Mammary epithelial cell (primary cell): ENCODE results near the gene CPOX.

Experiments
- EZH2 ChIP-seq: IDR thresholded peaks from 2 replicates; pipeline ENCODE4 v1.6.1; 2012; ENCODE audit warnings: low read length, inconsistent platforms, borderline replicate concordance
- TF ChIP-seq, protein P1 (sequence below), 2 donors: IDR thresholded peaks in 1 of 2; conservative IDR thresholded peaks in 1 of 2; 2 replicates each; pipeline ENCODE4 v1.5.1; 2011 to 2012; ENCODE audit warnings: inconsistent platforms in 2 of 2, low read length in 2 of 2, mild to moderate bottlenecking in 2 of 2, control low read depth in 1 of 2, low read depth in 1 of 2; ENCODE audit not compliant: insufficient read depth in 1 of 2; ENCODE audit errors: extremely low read depth in 1 of 2

DNA sequence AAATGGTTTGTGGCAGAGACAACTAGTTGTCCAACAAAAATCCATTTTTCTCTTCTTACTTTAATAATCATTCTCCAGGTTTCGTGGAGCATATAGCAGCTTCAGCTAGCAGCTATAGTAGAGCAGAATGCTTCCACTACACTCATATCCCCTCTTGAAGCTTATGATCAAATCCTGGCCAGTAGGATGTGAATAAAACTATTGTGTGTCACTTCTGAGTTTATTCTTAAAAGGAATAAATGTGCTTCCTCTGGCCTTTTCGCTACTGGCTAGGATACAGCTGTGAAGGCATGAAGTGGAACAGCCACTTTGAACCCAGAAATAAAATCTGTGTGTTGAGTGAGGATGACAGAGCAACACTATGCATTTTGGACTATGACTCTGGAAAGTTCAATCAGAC lies 7.8 kb upstream of the CPOX start:
- TF ChIP-seq, protein P1, sequence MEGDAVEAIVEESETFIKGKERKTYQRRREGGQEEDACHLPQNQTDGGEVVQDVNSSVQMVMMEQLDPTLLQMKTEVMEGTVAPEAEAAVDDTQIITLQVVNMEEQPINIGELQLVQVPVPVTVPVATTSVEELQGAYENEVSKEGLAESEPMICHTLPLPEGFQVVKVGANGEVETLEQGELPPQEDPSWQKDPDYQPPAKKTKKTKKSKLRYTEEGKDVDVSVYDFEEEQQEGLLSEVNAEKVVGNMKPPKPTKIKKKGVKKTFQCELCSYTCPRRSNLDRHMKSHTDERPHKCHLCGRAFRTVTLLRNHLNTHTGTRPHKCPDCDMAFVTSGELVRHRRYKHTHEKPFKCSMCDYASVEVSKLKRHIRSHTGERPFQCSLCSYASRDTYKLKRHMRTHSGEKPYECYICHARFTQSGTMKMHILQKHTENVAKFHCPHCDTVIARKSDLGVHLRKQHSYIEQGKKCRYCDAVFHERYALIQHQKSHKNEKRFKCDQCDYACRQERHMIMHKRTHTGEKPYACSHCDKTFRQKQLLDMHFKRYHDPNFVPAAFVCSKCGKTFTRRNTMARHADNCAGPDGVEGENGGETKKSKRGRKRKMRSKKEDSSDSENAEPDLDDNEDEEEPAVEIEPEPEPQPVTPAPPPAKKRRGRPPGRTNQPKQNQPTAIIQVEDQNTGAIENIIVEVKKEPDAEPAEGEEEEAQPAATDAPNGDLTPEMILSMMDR (conservative IDR thresholded peaks at IDR 0.05 in 1 of 2, IDR thresholded peaks at IDR 0.05 in 1 of 2; ENCODE audit: extremely low read depth in 1 of 2, insufficient read depth in 1 of 2, low read depth in 1 of 2, low read length in 2 of 2), result no peak
- no peak for TF ChIP-seq EZH2
